Measurements from ENCODE around the gene HTRA3. TPM values are rescaled to one million over a fixed set of nuclear protein-coding genes. Genes with fewer than 3 reads are reported as not detected.

Gene HTRA3
- total RNA-seq, 4 donors from 2014 or later: 22.8 to 65.3 (median 29.5) TPM

- Histone ChIP-seq H3K27me3 (no peaks in the 10 kb centered on the region), H3K9me3 (no peaks in the 10 kb centered on the region), H3K4me1 (peaks cover 4 to 6% of the 10 kb centered on the region in 2 donors), H3K36me3 (no peaks in the 10 kb centered on the region), H3K4me3 (no peak overlapping the region), H3K27ac (peak overlapping the region; percentile 59 to 65)
- TF ChIP-seq POLR2A (IDR thresholded peaks at IDR 0.05) (no peak), CTCF (IDR thresholded peaks at IDR 0.05) (no peak)
- intact Hi-C loops (cut with DNase I; ENCODE audit: low total_unique reads): loop anchor here (10.0 kb wide), 1 partner anchor 126 kb away; no protein-coding TSS in a partner anchor
- DNase-seq: peak; percentile 78 to 80
Measured at GRCh38 chr4:8278421-8279287, 9.1 kb downstream of the HTRA3 start.

- DNase-seq: no peak
- peaks cover 4 to 6% of the 10 kb centered on the region in 2 donors for H3K4me1 ChIP-seq
- no peaks in the 10 kb centered on the region for H3K9me3 ChIP-seq
- no peak overlapping the region for H3K4me3 ChIP-seq
- peak overlapping the region; percentile 59 to 65 for H3K27ac ChIP-seq
- no peaks in the 10 kb centered on the region for H3K27me3 ChIP-seq
- H3K36me3 ChIP-seq: no peaks in the 10 kb centered on the region
- TF ChIP-seq POLR2A (IDR thresholded peaks at IDR 0.05) (no peak), CTCF (IDR thresholded peaks at IDR 0.05) (no peak)
- intact Hi-C loops (cut with DNase I; ENCODE audit: low total_unique reads): loop anchor here (10.0 kb wide), 1 partner anchor 125 kb away; no protein-coding TSS in a partner anchor
Measured at GRCh38 chr4:8279321-8280157, 10.0 kb downstream of the HTRA3 start.

GRCh38 chr4:8280158-8280875, 10.8 kb downstream of the HTRA3 start:
- no peak for DNase-seq
- Histone ChIP-seq H3K4me3 (no peak overlapping the region), H3K9me3 (no peaks in the 10 kb centered on the region), H3K27ac (peak overlapping the region; percentile 5 to 65), H3K4me1 (peaks cover 3 to 6% of the 10 kb centered on the region in 2 donors), H3K36me3 (no peaks in the 10 kb centered on the region), H3K27me3 (no peaks in the 10 kb centered on the region)
- intact Hi-C loops (cut with DNase I; ENCODE audit: low total_unique reads): no loop called here
- no peak for TF ChIP-seq POLR2A (IDR thresholded peaks at IDR 0.05)
- TF ChIP-seq CTCF (IDR thresholded peaks at IDR 0.05): no peak

GRCh38 chr4:8280876-8281440, 11.4 kb downstream of the HTRA3 start:
- Histone ChIP-seq H3K36me3 (no peaks in the 10 kb centered on the region), H3K27ac (peak overlapping the region; percentile 61 to 65), H3K4me3 (no peak overlapping the region), H3K4me1 (peaks cover 0 to 6% of the 10 kb centered on the region in 2 donors), H3K9me3 (no peaks in the 10 kb centered on the region), H3K27me3 (no peaks in the 10 kb centered on the region)
- DNase-seq: no peak
- intact Hi-C loops (cut with DNase I; ENCODE audit: low total_unique reads): no loop called here
- TF ChIP-seq POLR2A (IDR thresholded peaks at IDR 0.05) (no peak), CTCF (IDR thresholded peaks at IDR 0.05) (no peak)

Measured in uterus (tissue), 4 donors.